MM.1S (cell line): ENCODE results near the gene TXK.

Source experiments
- DNase-seq: peaks from one replicate; pipeline ENCODE4 v3.0.0-alpha.2; 2015
- H2AFZ ChIP-seq: fragments of 300-600 bp; sonication (generic); 2 replicates; pipeline ENCODE4 v1.6.0; 2016; ENCODE audit warnings: antibody characterized with exemption, low read length
- H3F3A ChIP-seq: fragments of 300-600 bp; sonication (generic); 2 replicates; pipeline ENCODE4 v1.6.1; 2016; ENCODE audit warnings: mild to moderate bottlenecking, antibody characterized with exemption, low read length, moderate library complexity, mixed read lengths; ENCODE audit not compliant: insufficient read depth
- H3K27ac ChIP-seq: fragments of 300-600 bp; sonication (generic); 2 replicates; pipeline ENCODE4 v1.5.1; 2016; ENCODE audit warnings: mild to moderate bottlenecking, low read length
- H3K27me3 ChIP-seq: fragments of 300-600 bp; sonication (generic); replicated peaks from 2 replicates; pipeline ENCODE4 v1.6.0; 2016; ENCODE audit warnings: low read length; ENCODE audit not compliant: insufficient read depth
- H3K36me3 ChIP-seq: fragments of 300-600 bp; sonication (generic); replicated peaks from 2 replicates; pipeline ENCODE4 v1.6.1; 2016; ENCODE audit warnings: mild to moderate bottlenecking, low read length, mixed read lengths; ENCODE audit not compliant: insufficient read depth
- H3K4me1 ChIP-seq: fragments of 300-600 bp; sonication (generic); 2 replicates; pipeline ENCODE4 v1.6.1; 2016; ENCODE audit warnings: low read length, mixed read lengths
- H3K4me2 ChIP-seq: fragments of 300-600 bp; sonication (generic); 2 replicates; pipeline ENCODE4 v1.6.0; 2016; ENCODE audit warnings: low read depth, low read length
- H3K4me3 ChIP-seq: fragments of 300-600 bp; sonication (generic); 2 replicates; pipeline ENCODE4 v1.5.1; 2016; ENCODE audit warnings: low read length, mixed read lengths
- H3K79me2 ChIP-seq: fragments of 300-600 bp; sonication (generic); 2 replicates; pipeline ENCODE4 v1.6.1; 2016; ENCODE audit warnings: mixed run types, low read length, mixed read lengths
- H3K9ac ChIP-seq: fragments of 300-600 bp; sonication (generic); 2 replicates; pipeline ENCODE4 v1.6.1; 2016; ENCODE audit warnings: low read length, mixed read lengths
- H3K9me2 ChIP-seq: fragments of 300-600 bp; sonication (generic); replicated peaks from 2 replicates; pipeline ENCODE4 v1.6.1; 2016; ENCODE audit warnings: mild to moderate bottlenecking, low read length, mixed read lengths; ENCODE audit not compliant: insufficient read depth
- H3K9me3 ChIP-seq: fragments of 300-600 bp; sonication (generic); replicated peaks from 2 replicates; pipeline ENCODE4 v1.6.1; 2016; ENCODE audit warnings: mild to moderate bottlenecking, low read length, mixed read lengths; ENCODE audit not compliant: insufficient read depth
- H4K20me1 ChIP-seq: fragments of 300-600 bp; sonication (generic); 2 replicates; pipeline ENCODE4 v1.6.1; 2016; ENCODE audit warnings: mild to moderate bottlenecking, low read length, moderate library complexity, mixed read lengths; ENCODE audit not compliant: insufficient read depth
- EZH2 ChIP-seq: fragments of 300-600 bp; sonication (generic); optimal IDR thresholded peaks from 2 replicates; pipeline ENCODE3; 2017; ENCODE audit warnings: low read depth, mild to moderate bottlenecking, antibody characterized with exemption, low read length, mixed read lengths
- EZH2phosphoT487 ChIP-seq: fragments of 300-600 bp; sonication (generic); IDR thresholded peaks from 2 replicates; pipeline ENCODE4 v1.6.1; 2018; ENCODE audit warnings: antibody characterized with exemption, low read length
- TF ChIP-seq, protein P1 (sequence below): fragments of 300-600 bp; sonication (generic); IDR thresholded peaks from 2 replicates; pipeline ENCODE4 v1.5.1; 2016; ENCODE audit warnings: antibody characterized with exemption, low read length, mixed read lengths

TXK gene

DNA sequence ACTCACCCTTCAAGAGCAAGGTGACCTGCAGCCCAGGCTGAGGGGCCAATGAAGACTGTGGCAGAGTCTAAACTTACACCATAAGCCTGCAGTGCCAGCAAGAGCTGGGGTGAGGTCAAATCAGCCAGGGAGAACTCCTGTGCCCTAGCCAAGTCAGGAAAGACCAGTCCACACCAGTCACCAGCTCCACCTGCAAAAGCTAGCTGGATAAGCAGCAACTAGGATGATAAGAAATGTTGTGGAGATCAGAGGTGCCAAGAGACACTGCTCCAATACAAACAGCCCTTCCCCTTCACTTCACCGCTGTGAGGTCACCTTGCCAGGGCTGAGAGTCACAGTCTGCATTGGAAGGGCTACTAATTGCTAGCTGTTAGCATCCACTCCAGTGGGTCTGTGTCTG lies 86.2 kb downstream of the TXK start:
- H3K36me3 ChIP-seq, result no peaks in the 10 kb centered on the region
- H3F3A ChIP-seq, result no peaks in the 10 kb centered on the region; the same call in 1 of the 2 replicates
- no peaks in the 10 kb centered on the region for H3K9me3 ChIP-seq
- TF ChIP-seq, protein P1, sequence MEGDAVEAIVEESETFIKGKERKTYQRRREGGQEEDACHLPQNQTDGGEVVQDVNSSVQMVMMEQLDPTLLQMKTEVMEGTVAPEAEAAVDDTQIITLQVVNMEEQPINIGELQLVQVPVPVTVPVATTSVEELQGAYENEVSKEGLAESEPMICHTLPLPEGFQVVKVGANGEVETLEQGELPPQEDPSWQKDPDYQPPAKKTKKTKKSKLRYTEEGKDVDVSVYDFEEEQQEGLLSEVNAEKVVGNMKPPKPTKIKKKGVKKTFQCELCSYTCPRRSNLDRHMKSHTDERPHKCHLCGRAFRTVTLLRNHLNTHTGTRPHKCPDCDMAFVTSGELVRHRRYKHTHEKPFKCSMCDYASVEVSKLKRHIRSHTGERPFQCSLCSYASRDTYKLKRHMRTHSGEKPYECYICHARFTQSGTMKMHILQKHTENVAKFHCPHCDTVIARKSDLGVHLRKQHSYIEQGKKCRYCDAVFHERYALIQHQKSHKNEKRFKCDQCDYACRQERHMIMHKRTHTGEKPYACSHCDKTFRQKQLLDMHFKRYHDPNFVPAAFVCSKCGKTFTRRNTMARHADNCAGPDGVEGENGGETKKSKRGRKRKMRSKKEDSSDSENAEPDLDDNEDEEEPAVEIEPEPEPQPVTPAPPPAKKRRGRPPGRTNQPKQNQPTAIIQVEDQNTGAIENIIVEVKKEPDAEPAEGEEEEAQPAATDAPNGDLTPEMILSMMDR, result no peak
- TF ChIP-seq EZH2phosphoT487 (no peak), EZH2 (no peak)
- H3K4me3 ChIP-seq, result no peak overlapping the region
- peaks cover 3% of the 10 kb centered on the region; the same call in 1 of the 2 replicates for H3K4me1 ChIP-seq
- H3K27ac ChIP-seq, result no peak overlapping the region
- no peaks in the 10 kb centered on the region for H3K9me2 ChIP-seq
- H3K9ac ChIP-seq, result no peak overlapping the region
- DNase-seq, result no peak
- no peaks in the 10 kb centered on the region for H3K79me2 ChIP-seq
- peaks cover 89% of the 10 kb centered on the region for H3K27me3 ChIP-seq
- H4K20me1 ChIP-seq, result peaks cover 10% of the 10 kb centered on the region; the same call in 1 of the 2 replicates
- H3K4me2 ChIP-seq, result no peak overlapping the region
- H2AFZ ChIP-seq, result no peak overlapping the region

DNA sequence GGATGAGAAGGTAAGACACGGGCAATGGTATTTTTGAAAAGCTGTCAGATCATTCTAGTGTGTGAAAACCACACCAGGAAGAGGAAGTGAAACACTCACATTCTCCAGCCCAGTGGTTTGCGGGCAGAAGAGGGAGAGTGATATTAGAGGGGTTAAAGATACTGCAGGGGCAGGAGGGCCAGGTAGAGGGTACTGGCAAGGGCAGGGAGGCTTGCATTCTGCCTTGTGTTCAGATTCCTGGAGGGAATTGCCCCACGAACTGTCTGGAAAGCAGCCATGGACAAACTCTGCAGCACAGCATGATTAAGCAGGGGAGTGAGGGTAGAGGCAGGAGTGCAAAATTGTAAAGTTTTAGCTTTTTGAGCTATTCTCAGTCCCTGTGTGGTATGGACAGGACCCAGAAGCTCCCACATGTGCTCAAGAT lies 86.6 kb downstream of the TXK start:
- no peak overlapping the region for H3K27ac ChIP-seq
- H3K36me3 ChIP-seq, result no peaks in the 10 kb centered on the region
- H3K9me2 ChIP-seq, result no peaks in the 10 kb centered on the region
- no peaks in the 10 kb centered on the region for H3K79me2 ChIP-seq
- no peak overlapping the region for H3K4me2 ChIP-seq
- peaks cover 3% of the 10 kb centered on the region; the same call in 1 of the 2 replicates for H3K4me1 ChIP-seq
- H3K9ac ChIP-seq, result no peak overlapping the region
- H3K4me3 ChIP-seq, result no peak overlapping the region
- H4K20me1 ChIP-seq, result peaks cover 10% of the 10 kb centered on the region; the same call in 1 of the 2 replicates
- peak; percentile 73 for DNase-seq
- no peak overlapping the region for H2AFZ ChIP-seq
- H3F3A ChIP-seq, result no peaks in the 10 kb centered on the region; the same call in 1 of the 2 replicates
- no peaks in the 10 kb centered on the region for H3K9me3 ChIP-seq
- TF ChIP-seq, protein P1, result no peak
- peak; percentile 91 for TF ChIP-seq EZH2phosphoT487
- peaks cover 94% of the 10 kb centered on the region for H3K27me3 ChIP-seq

DNA sequence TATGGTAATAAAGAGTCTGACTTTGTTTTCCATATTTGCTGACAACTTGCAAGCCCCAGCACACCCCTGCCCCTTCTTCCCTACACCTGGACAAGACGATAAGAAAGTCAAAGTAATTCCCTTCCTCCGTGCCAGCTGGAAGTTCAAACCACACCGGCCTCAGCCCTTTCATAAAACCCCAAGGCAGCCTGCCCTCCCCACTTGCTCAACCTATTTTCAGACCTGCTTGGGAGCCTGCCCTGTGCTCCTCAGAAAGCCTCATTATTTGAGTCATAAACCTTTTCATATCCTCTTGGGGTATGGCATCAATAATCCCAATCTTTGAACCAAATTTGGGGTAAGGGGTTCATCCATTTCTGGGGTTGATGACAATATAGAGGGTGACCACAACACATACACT lies 88.0 kb downstream of the TXK start:
- Histone ChIP-seq H3K4me3 (no peak overlapping the region), H3K79me2 (no peaks in the 10 kb centered on the region), H3K9me2 (no peaks in the 10 kb centered on the region), H3K27ac (no peak overlapping the region), H3K4me1 (peaks cover 3% of the 10 kb centered on the region; the same call in 1 of the 2 replicates), H3K36me3 (no peaks in the 10 kb centered on the region), H3K9ac (no peak overlapping the region), H2AFZ (no peak overlapping the region), H3K9me3 (no peaks in the 10 kb centered on the region), H4K20me1 (peaks cover 10% of the 10 kb centered on the region; the same call in 1 of the 2 replicates), H3K4me2 (no peak overlapping the region), H3F3A (no peaks in the 10 kb centered on the region; the same call in 1 of the 2 replicates), H3K27me3 (peaks cover 99% of the 10 kb centered on the region)
- no peak for DNase-seq
- TF ChIP-seq EZH2phosphoT487 (no peak), EZH2 (no peak)
- TF ChIP-seq, protein P1, result no peak
